ENCODE data around the gene CDKN2AIPNL. TPM values are rescaled to one million over a fixed set of nuclear protein-coding genes. Genes with fewer than 3 reads are reported as not detected.

Gene CDKN2AIPNL
- total RNA-seq, 3 donors from 2014 or later, result 16.0 to 24.4 (median 17.1) TPM

GRCh38 chr5:134457801-134458200 lies 46.1 kb upstream of the CDKN2AIPNL start:
- Histone ChIP-seq H3K9me3 (no peaks in the 10 kb centered on the region), H3K36me3 (ENCODE audit: low read depth) (no peaks in the 10 kb centered on the region), H3K4me3 (no peak overlapping the region), H3K4me1 (ENCODE audit: low read depth) (no peaks in the 10 kb centered on the region)
- TF ChIP-seq, protein P1, sequence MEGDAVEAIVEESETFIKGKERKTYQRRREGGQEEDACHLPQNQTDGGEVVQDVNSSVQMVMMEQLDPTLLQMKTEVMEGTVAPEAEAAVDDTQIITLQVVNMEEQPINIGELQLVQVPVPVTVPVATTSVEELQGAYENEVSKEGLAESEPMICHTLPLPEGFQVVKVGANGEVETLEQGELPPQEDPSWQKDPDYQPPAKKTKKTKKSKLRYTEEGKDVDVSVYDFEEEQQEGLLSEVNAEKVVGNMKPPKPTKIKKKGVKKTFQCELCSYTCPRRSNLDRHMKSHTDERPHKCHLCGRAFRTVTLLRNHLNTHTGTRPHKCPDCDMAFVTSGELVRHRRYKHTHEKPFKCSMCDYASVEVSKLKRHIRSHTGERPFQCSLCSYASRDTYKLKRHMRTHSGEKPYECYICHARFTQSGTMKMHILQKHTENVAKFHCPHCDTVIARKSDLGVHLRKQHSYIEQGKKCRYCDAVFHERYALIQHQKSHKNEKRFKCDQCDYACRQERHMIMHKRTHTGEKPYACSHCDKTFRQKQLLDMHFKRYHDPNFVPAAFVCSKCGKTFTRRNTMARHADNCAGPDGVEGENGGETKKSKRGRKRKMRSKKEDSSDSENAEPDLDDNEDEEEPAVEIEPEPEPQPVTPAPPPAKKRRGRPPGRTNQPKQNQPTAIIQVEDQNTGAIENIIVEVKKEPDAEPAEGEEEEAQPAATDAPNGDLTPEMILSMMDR (IDR thresholded peaks at IDR 0.05), result no peak
- no peak for DNase-seq
- no peak for ATAC-seq
- intact Hi-C loops (cut with DNase I, micrococcal nuclease), result no loop called here

DNA sequence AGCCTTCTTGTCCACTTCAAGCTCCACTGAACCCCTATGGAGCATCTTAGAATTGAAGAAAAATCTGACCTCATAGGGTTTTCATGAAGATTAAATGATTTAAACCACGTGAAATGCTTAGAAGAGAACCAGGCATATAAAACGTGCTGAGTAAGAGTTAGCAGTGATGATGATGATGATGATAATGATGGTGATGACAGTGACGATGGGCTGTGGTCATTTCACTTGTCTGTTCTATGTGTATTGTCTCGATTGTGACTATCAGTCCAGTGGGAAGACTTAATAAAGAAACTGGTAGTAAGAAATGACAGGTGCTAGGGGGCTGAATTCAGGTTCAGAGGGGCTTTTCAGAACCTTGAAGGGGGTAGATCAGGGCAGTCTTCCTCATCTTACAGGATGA lies 45.1 kb upstream of the CDKN2AIPNL start:
- Histone ChIP-seq H3K36me3 (ENCODE audit: low read depth) (no peaks in the 10 kb centered on the region), H3K9me3 (no peaks in the 10 kb centered on the region), H3K4me3 (no peak overlapping the region), H3K4me1 (ENCODE audit: low read depth) (no peaks in the 10 kb centered on the region)
- ATAC-seq (no peak), DNase-seq (no peak)
- intact Hi-C loops (cut with DNase I, micrococcal nuclease), result no loop called here
- TF ChIP-seq, protein P1 (IDR thresholded peaks at IDR 0.05), result no peak

GRCh38 chr5:134455466-134455865 lies 43.8 kb upstream of the CDKN2AIPNL start:
- no peak for ATAC-seq
- intact Hi-C loops (cut with DNase I, micrococcal nuclease), result no loop called here

GRCh38 chr5:134453016-134453415 lies 41.3 kb upstream of the CDKN2AIPNL start:
- H3K4me3 ChIP-seq, result no peak overlapping the region
- no peaks in the 10 kb centered on the region for H3K4me1 ChIP-seq (ENCODE audit: low read depth)
- no peaks in the 10 kb centered on the region for H3K36me3 ChIP-seq (ENCODE audit: low read depth)
- DNase-seq (no peak), ATAC-seq (no peak)
- intact Hi-C loops (cut with DNase I, micrococcal nuclease), result no loop called here
- TF ChIP-seq, protein P1 (IDR thresholded peaks at IDR 0.05), result no peak
- H3K9me3 ChIP-seq, result no peaks in the 10 kb centered on the region

More at GRCh38 chr5:134455466-134455865, 43.8 kb upstream of the CDKN2AIPNL start:
- no peak overlapping the region for H3K4me3 ChIP-seq
- TF ChIP-seq, protein P1 (IDR thresholded peaks at IDR 0.05), result no peak
- no peaks in the 10 kb centered on the region for H3K4me1 ChIP-seq (ENCODE audit: low read depth)
- no peak for DNase-seq
- H3K36me3 ChIP-seq (ENCODE audit: low read depth), result no peaks in the 10 kb centered on the region
- no peaks in the 10 kb centered on the region for H3K9me3 ChIP-seq

DNA sequence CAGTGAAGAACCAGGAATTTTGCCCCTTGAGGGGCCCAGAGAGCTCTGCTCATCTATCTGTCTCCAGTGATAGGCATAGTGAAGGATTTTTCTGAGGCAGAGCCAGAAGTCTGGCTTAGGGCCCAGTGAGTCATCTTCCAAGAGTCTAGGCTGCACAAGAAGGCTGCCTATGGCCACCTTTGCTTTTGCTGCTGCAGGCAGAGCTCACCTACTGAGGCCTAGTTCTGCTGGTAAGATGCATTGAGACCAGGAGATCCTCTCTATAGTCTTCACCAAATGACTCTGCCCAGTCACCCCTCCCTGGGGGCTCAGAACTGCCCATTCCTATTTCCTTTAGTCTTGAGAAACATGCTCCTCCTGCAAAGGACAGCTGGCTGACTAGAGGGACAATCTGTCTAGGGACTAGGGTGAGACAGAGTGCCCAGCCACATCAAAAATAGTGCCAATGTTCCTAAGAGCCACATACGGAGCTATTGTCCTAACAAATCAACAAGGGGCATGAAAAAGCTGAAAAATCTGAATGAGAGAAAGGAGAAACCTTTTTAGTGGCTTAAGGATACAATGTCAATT lies 40.3 kb upstream of the CDKN2AIPNL start:
- intact Hi-C loops (cut with DNase I, micrococcal nuclease), result no loop called here
- ATAC-seq (peak; percentile 57), DNase-seq (peak in 1 of 3 donors; percentile 52)
- H3K4me1 ChIP-seq (ENCODE audit: low read depth), result no peaks in the 10 kb centered on the region
- TF ChIP-seq, protein P1 (IDR thresholded peaks at IDR 0.05), result no peak
- H3K4me3 ChIP-seq, result no peak overlapping the region
- no peaks in the 10 kb centered on the region for H3K9me3 ChIP-seq
- no peaks in the 10 kb centered on the region for H3K36me3 ChIP-seq (ENCODE audit: low read depth)

Data from mucosa of descending colon (tissue), 3 donors.